K562 (cell line): Measurements from ENCODE around the gene DSCAM. TPM values are rescaled to one million over a fixed set of nuclear protein-coding genes. Genes with fewer than 3 reads are reported as not detected.

ENCODE experiments used
- ATAC-seq: fragments of 200-7000 bp; cut with Tn5 transposase; 3 replicates; pipeline ENCODE4 v1.9.1; 2020; ENCODE audit warnings: moderate library complexity
- BruUV-seq: library from RNA; stranded (reverse); fragments of 400-500 nt; replicated peaks from 2 replicates; lab custom pipeline; 2021; lab: Mats Ljungman, UMichigan
- CTCF ChIA-PET: fragments of 300-600 bp; formaldehyde crosslinking; extraction: SDS; loops from one replicate; lab custom pipeline; 2021; ENCODE audit warnings: low intra/inter-chr PET ratio; lab: Yijun Ruan, JAX
- POLR2A ChIA-PET: fragments of 300-600, 350-650 bp; sonication (Branson Sonifier 250); formaldehyde crosslinking; extraction: SDS; loops from one replicate; lab custom pipeline; 2021; ENCODE audit warnings: antibody characterized with exemption, inconsistent platforms; lab: Yijun Ruan, JAX
- DNase-seq, 4 experiments: peaks; one replicate each; pipeline versions ENCODE4 v3.0.0 to v3.0.0-alpha.2; 2011 to 2018; ENCODE audit warnings: low spot score in 3 of 4, mixed read lengths in 3 of 4; ENCODE audit errors: extremely low read depth in 1 of 4
- FAIRE-seq: peaks from 2 replicates; lab custom pipeline; 2011; peaks lifted over from hg19 to GRCh38; lab: Jason Lieb, UNC
- H2AFZ ChIP-seq: 2 replicates; pipeline ENCODE4 v1.6.0; 2011; ENCODE audit warnings: low read depth, low read length, control low read depth, inconsistent platforms
- H3K27ac ChIP-seq: fragments of 200-600 bp; 3 replicates; pipeline ENCODE4 v1.8.0; 2011; ENCODE audit warnings: low read depth, mild to moderate bottlenecking, control low read depth, inconsistent platforms, low read length, moderate library complexity, mixed read lengths; ENCODE audit errors: extremely low read depth
- H3K27me3 ChIP-seq, 2 experiments: fragments of 300-600 bp in 1 of 2; 2 replicates in 1 of 2; 3 replicates in 1 of 2; pipeline versions ENCODE4 v1.6.0 to v1.8.0; 2011; ENCODE audit warnings: inconsistent platforms in 2 of 2, low read length in 2 of 2, mild to moderate bottlenecking in 1 of 2, mixed read lengths in 1 of 2, moderate library complexity in 1 of 2; ENCODE audit not compliant: control insufficient read depth in 2 of 2, insufficient read depth in 2 of 2
- H3K36me3 ChIP-seq: fragments of 300-600 bp; 3 replicates; pipeline ENCODE4 v1.8.0; 2011; ENCODE audit warnings: mild to moderate bottlenecking, low read length, inconsistent platforms; ENCODE audit not compliant: control insufficient read depth, insufficient read depth
- H3K4me1 ChIP-seq, 2 experiments: fragments of 200-600 bp in 1 of 2; replicated peaks in 1 of 2; 2 replicates in 1 of 2; 3 replicates in 1 of 2; pipeline versions ENCODE4 v1.5.1 to v1.8.0; 2011; ENCODE audit warnings: inconsistent platforms in 2 of 2, low read length in 2 of 2, mild to moderate bottlenecking in 1 of 2, mixed read lengths in 1 of 2, moderate library complexity in 1 of 2; ENCODE audit not compliant: control insufficient read depth in 2 of 2, insufficient read depth in 2 of 2
- H3K4me2 ChIP-seq: 2 replicates; pipeline ENCODE4 v1.6.1; 2011; ENCODE audit warnings: low read length, control low read depth, inconsistent platforms, mixed read lengths; ENCODE audit not compliant: insufficient read depth
- H3K4me3 ChIP-seq: fragments of 200-600 bp; sonication (generic), shearing (Covaris generic); 2 replicates; pipeline ENCODE4 v1.5.1; 2016; ENCODE audit warnings: control low read depth, inconsistent platforms
- H3K79me2 ChIP-seq: fragments of 200-600 bp; 3 replicates; pipeline ENCODE4 v1.8.0; 2011; ENCODE audit warnings: low read length, inconsistent platforms; ENCODE audit not compliant: control insufficient read depth, insufficient read depth
- H3K9ac ChIP-seq, 2 experiments: 2 replicates each; pipeline versions ENCODE4 v1.6.0 to v1.6.1; 2011; ENCODE audit warnings: low read depth in 2 of 2, low read length in 2 of 2, control low read depth in 1 of 2, inconsistent platforms in 1 of 2, mild to moderate bottlenecking in 1 of 2, mixed read lengths in 1 of 2; ENCODE audit not compliant: insufficient read depth in 1 of 2
- H3K9me1 ChIP-seq: one replicate; pipeline ENCODE4 v1.6.0; 2011; ENCODE audit warnings: inconsistent platforms, mild to moderate bottlenecking, low read length, moderate library complexity; ENCODE audit not compliant: control insufficient read depth, insufficient read depth
- H3K9me3 ChIP-seq: replicated peaks from 2 replicates; pipeline ENCODE4 v1.5.1; 2011; ENCODE audit warnings: low read depth, low read length, inconsistent platforms; ENCODE audit not compliant: control insufficient read depth, insufficient read depth
- H4K20me1 ChIP-seq: replicated peaks from 2 replicates; pipeline ENCODE4 v1.6.1; 2011; ENCODE audit warnings: low read length, inconsistent platforms, mixed read lengths; ENCODE audit not compliant: control insufficient read depth, insufficient read depth
- EP400 ChIP-seq: fragments of 450-650 bp; IDR thresholded peaks from 2 replicates; pipeline ENCODE4 v1.6.1; 2017; ENCODE audit warnings: antibody characterized with exemption, mild to moderate bottlenecking, moderate library complexity
- MTF1 ChIP-seq: fragments of 250-450 bp; sonication (Bioruptor Pico); IDR thresholded peaks from 2 replicates; pipeline ENCODE4 v1.9.0; 2021; ENCODE audit warnings: moderate library complexity, mild to moderate bottlenecking, inconsistent platforms, borderline replicate concordance
- ZNF174 ChIP-seq: fragments of 250-450 bp; sonication (Bioruptor Pico); IDR thresholded peaks from 2 replicates; pipeline ENCODE4 v1.4.0; 2020; ENCODE audit warnings: mild to moderate bottlenecking
- WGBS: fragments of 100-300 bp; shearing (Covaris generic); methylation state at CpG from one replicate; pipeline ENCODE4 v1.1.6; 2016; ENCODE audit warnings: low coverage, mixed read lengths; ENCODE audit not compliant: insufficient coverage; ENCODE audit errors: missing lambda C conversion rate; 5-methylcytosine and 5-hydroxymethylcytosine counted together
- in situ Hi-C: fragments of 300-500 bp; cut with MboI; formaldehyde crosslinking; loops from 4 replicates; pipeline ENCODE4 v1.15.0; 2018; ENCODE audit warnings: inconsistent platforms, mixed read lengths
- intact Hi-C: fragments of 100-400 bp; cut with micrococcal nuclease; formaldehyde crosslinking; loops from 2 replicates; pipeline ENCODE4 v1.14.2; 2022
- polyA plus RNA-seq, 8 experiments: library from polyadenylated mRNA; depleted of rRNA in 4 of 8; stranded (reverse) in 5 of 8; unstranded in 3 of 8; fragments of >200 nt; fragmentation: Nextera tagmentation in 2 of 8; fragmentation: Illumina TruSeq in 1 of 8; extraction: Ambion mirVana in 2 of 8; extraction: Trizol in 1 of 8; gene quantifications; 2 replicates each; pipeline versions ENCODE4 v1.2.1 to v1.2.3, GENCODE V29; 2011 to 2014; ENCODE audit warnings: inconsistent platforms in 1 of 8, missing spikeins in 1 of 8
- total RNA-seq, 7 experiments: library from RNA; depleted of rRNA in 6 of 7; stranded (reverse); fragments of >200 nt in 6 of 7; fragmentation: Illumina TruSeq in 2 of 7; extraction: Trizol in 2 of 7; gene quantifications; 2 replicates each; pipeline versions ENCODE4 v1.2.1 to v1.2.3, GENCODE V29; 2011 to 2021; ENCODE audit warnings: low replicate concordance in 1 of 7
- TF ChIP-seq, protein P1 (sequence below): IDR thresholded peaks from 2 replicates; pipeline ENCODE4 v1.6.1; 2011; ENCODE audit warnings: borderline replicate concordance, low read depth, mild to moderate bottlenecking, moderate library complexity, low read length; ENCODE audit not compliant: insufficient read depth, poor library complexity, severe bottlenecking
- TF ChIP-seq, protein P2 (sequence below): fragments of 450-650 bp; formaldehyde crosslinking; IDR thresholded peaks from 2 replicates; pipeline ENCODE4 v1.4.0; 2020; ENCODE audit warnings: mild to moderate bottlenecking, moderate library complexity

DSCAM gene
- total and polyA plus RNA-seq, 9 of the 15 experiments (the other 6 are each of a cell fraction or from before 2014, with no cell fraction given), result not detected

DNA sequence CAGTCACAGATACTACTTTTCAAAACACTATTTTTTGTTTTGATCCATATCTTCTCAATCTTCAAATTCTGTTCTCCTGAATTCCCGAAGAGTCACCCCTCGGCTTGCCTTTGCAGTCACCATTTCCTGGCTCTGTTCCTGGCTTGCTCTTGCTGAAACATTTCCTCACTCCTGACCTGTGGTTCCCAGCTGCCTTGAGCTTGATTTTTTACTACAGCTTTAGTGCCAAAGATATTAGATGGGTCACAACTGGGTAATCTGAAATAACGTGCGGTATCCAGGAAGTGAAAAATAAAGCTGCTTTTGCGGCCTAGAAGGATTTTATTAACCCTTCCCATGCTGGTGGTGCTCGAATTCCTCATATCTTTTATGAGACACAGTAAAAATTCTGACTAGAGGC, 660.9 kb downstream of the DSCAM start:
- TF ChIP-seq ZNF174 (CRISPR knock-in tag) (no peak), EP400 (no peak), MTF1 (no peak)
- TF ChIP-seq, protein P1, sequence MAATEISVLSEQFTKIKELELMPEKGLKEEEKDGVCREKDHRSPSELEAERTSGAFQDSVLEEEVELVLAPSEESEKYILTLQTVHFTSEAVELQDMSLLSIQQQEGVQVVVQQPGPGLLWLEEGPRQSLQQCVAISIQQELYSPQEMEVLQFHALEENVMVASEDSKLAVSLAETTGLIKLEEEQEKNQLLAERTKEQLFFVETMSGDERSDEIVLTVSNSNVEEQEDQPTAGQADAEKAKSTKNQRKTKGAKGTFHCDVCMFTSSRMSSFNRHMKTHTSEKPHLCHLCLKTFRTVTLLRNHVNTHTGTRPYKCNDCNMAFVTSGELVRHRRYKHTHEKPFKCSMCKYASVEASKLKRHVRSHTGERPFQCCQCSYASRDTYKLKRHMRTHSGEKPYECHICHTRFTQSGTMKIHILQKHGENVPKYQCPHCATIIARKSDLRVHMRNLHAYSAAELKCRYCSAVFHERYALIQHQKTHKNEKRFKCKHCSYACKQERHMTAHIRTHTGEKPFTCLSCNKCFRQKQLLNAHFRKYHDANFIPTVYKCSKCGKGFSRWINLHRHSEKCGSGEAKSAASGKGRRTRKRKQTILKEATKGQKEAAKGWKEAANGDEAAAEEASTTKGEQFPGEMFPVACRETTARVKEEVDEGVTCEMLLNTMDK, result no peak
- TF ChIP-seq, protein P2, sequence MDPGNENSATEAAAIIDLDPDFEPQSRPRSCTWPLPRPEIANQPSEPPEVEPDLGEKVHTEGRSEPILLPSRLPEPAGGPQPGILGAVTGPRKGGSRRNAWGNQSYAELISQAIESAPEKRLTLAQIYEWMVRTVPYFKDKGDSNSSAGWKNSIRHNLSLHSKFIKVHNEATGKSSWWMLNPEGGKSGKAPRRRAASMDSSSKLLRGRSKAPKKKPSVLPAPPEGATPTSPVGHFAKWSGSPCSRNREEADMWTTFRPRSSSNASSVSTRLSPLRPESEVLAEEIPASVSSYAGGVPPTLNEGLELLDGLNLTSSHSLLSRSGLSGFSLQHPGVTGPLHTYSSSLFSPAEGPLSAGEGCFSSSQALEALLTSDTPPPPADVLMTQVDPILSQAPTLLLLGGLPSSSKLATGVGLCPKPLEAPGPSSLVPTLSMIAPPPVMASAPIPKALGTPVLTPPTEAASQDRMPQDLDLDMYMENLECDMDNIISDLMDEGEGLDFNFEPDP, result no peak
- intact Hi-C loops, result no loop called here
- DNase-seq (no peak), FAIRE-seq (no peak), ATAC-seq (no peak)
- Histone ChIP-seq H3K9me1 (no peaks in the 10 kb centered on the region), H4K20me1 (no peaks in the 10 kb centered on the region), H3K4me3 (no peak overlapping the region), H3K4me1 (no peaks in the 10 kb centered on the region), H3K9ac (no peak overlapping the region), H3K27ac (no peak overlapping the region), H2AFZ (no peak overlapping the region), H3K27me3 (no peaks in the 10 kb centered on the region), H3K9me3 (no peaks in the 10 kb centered on the region; the same call in 1 of the 2 replicates), H3K79me2 (no peaks in the 10 kb centered on the region), H3K36me3 (no peaks in the 10 kb centered on the region), H3K4me2 (no peak overlapping the region)
- in situ Hi-C loops, result no loop called here
- ChIA-PET CTCF (no interaction called here), POLR2A (interaction anchor here (0.8 kb wide), 1 partner anchor 39 kb away, joined by 3 read pairs; no protein-coding TSS in a partner anchor)
- no TSS peak for BruUV-seq
- WGBS, result 2% methylated on average over 6 of the region's 6 CpGs
